HEK293 (cell line): Measurements from ENCODE around the gene CDH22.

Experiments used
- BCL11A ChIP-seq: fragments of 450-650 bp; formaldehyde crosslinking; IDR thresholded peaks from 2 replicates; pipeline ENCODE4 v1.5.1; 2016; ENCODE audit warnings: low read depth, missing biosample characterization, missing genetic modification characterization
- ZNF24 ChIP-seq: fragments of 450-650 bp; formaldehyde crosslinking; IDR thresholded peaks from 2 replicates; pipeline ENCODE4 v1.5.1; 2016; ENCODE audit warnings: missing biosample characterization, missing genetic modification characterization
- ZNF585B ChIP-seq: fragments of 450-650 bp; formaldehyde crosslinking; IDR thresholded peaks from 2 replicates; pipeline ENCODE4 v1.5.1; 2016; ENCODE audit warnings: missing biosample characterization, missing genetic modification characterization
- TF ChIP-seq, protein P1 (sequence below): fragments of 450-650 bp; formaldehyde crosslinking; IDR thresholded peaks from 2 replicates; pipeline ENCODE4 v1.5.1; 2016; ENCODE audit warnings: missing biosample characterization, missing genetic modification characterization

DNA sequence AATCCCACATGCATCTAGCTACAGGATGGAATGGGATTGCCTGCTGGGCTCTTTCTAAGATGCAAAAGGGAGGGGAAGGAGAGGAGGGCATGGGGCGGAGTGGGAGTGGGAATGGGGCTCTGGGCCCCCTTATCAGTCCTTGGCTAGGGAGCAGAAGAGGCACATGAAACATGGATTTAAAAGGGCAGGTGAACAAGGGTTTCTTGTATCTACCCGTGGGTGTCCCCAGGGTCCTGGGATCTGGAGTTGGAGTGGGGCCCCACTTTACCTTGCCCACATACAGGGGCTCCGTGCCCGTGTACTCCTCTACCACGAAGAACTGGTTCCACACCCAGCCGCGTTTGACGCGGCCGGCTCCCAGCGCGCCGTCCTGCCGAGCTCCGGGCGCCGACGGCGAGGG, 57.5 kb downstream of the CDH22 start:
- no peak for TF ChIP-seq ZNF585B
- no peak for TF ChIP-seq ZNF24 (tag by site-specific recombination)
- no peak for TF ChIP-seq BCL11A (tag by site-specific recombination)
- TF ChIP-seq, protein P1, sequence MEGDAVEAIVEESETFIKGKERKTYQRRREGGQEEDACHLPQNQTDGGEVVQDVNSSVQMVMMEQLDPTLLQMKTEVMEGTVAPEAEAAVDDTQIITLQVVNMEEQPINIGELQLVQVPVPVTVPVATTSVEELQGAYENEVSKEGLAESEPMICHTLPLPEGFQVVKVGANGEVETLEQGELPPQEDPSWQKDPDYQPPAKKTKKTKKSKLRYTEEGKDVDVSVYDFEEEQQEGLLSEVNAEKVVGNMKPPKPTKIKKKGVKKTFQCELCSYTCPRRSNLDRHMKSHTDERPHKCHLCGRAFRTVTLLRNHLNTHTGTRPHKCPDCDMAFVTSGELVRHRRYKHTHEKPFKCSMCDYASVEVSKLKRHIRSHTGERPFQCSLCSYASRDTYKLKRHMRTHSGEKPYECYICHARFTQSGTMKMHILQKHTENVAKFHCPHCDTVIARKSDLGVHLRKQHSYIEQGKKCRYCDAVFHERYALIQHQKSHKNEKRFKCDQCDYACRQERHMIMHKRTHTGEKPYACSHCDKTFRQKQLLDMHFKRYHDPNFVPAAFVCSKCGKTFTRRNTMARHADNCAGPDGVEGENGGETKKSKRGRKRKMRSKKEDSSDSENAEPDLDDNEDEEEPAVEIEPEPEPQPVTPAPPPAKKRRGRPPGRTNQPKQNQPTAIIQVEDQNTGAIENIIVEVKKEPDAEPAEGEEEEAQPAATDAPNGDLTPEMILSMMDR (tag by site-specific recombination): no peak
